Vagina (tissue), 2 donors: ENCODE measurements around the gene KDM4C.

Experiments
- POLR2A ChIP-seq, 2 donors: fragments of 450-650 bp; IDR thresholded peaks; one replicate each; pipeline ENCODE4 v1.6.1; 2017; ENCODE audit warnings: antibody characterized with exemption in 2 of 2, mild to moderate bottlenecking in 2 of 2, moderate library complexity in 2 of 2
- POLR2AphosphoS5 ChIP-seq, 2 donors: sonication (generic); formaldehyde crosslinking; IDR thresholded peaks; one replicate each; pipeline ENCODE4 v1.9.0; 2017; ENCODE audit warnings: antibody characterized with exemption in 2 of 2, mild to moderate bottlenecking in 2 of 2, low read depth in 1 of 2; ENCODE audit not compliant: insufficient read depth in 1 of 2
- TF ChIP-seq, protein P1 (sequence below), 3 experiments: fragments of 450-650 bp in 2 of 3; fragments of 200-600 bp in 1 of 3; sonication (generic) in 1 of 3; IDR thresholded peaks; one replicate each; pipeline ENCODE4 v1.5.1; 2017 to 2019; ENCODE audit warnings: antibody characterized with exemption in 3 of 3, mild to moderate bottlenecking in 2 of 3, moderate library complexity in 2 of 3

DNA sequence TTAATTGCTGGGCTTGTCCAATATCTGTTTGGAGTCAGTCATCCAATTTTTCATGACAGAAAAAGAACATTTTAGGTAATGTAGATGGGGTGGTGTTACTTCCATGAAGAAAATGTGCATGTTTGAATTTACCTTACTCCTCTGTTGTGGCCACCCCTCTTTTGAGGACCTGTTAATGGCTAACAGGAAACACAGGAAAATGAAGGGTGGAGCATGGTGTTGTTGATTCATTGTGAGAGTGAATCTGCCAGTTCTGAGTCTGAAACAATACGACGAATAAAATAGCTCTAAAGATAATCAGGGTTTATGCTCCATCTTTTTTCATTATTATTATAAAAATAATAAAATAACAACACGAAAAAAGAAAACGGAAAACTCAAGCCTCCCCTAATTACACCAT, 335.3 kb downstream of the KDM4C start:
- TF ChIP-seq, protein P1, sequence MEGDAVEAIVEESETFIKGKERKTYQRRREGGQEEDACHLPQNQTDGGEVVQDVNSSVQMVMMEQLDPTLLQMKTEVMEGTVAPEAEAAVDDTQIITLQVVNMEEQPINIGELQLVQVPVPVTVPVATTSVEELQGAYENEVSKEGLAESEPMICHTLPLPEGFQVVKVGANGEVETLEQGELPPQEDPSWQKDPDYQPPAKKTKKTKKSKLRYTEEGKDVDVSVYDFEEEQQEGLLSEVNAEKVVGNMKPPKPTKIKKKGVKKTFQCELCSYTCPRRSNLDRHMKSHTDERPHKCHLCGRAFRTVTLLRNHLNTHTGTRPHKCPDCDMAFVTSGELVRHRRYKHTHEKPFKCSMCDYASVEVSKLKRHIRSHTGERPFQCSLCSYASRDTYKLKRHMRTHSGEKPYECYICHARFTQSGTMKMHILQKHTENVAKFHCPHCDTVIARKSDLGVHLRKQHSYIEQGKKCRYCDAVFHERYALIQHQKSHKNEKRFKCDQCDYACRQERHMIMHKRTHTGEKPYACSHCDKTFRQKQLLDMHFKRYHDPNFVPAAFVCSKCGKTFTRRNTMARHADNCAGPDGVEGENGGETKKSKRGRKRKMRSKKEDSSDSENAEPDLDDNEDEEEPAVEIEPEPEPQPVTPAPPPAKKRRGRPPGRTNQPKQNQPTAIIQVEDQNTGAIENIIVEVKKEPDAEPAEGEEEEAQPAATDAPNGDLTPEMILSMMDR (IDR thresholded peaks at IDR 0.05), result no peak
- no peak for TF ChIP-seq POLR2A (IDR thresholded peaks at IDR 0.05)
- no peak for TF ChIP-seq POLR2AphosphoS5 (IDR thresholded peaks at IDR 0.05; ENCODE audit: insufficient read depth in 1 of 2, low read depth in 1 of 2)
